NCI-H446 (cell line): Measurements from ENCODE around the gene FAM135A.
A peak's percentile ranks its signal among the peaks of the same experiment; 100 is the strongest.
"Not testable (repeated sequence)": the region's sequence is repeated elsewhere in the genome, so short reads cannot be mapped to it uniquely, and the experiment has no call there.

ENCODE experiments used
- DNase-seq, 2 experiments: peaks; one replicate each; lab custom pipeline; 2025; lab: John Stamatoyannopoulos, UW

Gene FAM135A

DNA sequence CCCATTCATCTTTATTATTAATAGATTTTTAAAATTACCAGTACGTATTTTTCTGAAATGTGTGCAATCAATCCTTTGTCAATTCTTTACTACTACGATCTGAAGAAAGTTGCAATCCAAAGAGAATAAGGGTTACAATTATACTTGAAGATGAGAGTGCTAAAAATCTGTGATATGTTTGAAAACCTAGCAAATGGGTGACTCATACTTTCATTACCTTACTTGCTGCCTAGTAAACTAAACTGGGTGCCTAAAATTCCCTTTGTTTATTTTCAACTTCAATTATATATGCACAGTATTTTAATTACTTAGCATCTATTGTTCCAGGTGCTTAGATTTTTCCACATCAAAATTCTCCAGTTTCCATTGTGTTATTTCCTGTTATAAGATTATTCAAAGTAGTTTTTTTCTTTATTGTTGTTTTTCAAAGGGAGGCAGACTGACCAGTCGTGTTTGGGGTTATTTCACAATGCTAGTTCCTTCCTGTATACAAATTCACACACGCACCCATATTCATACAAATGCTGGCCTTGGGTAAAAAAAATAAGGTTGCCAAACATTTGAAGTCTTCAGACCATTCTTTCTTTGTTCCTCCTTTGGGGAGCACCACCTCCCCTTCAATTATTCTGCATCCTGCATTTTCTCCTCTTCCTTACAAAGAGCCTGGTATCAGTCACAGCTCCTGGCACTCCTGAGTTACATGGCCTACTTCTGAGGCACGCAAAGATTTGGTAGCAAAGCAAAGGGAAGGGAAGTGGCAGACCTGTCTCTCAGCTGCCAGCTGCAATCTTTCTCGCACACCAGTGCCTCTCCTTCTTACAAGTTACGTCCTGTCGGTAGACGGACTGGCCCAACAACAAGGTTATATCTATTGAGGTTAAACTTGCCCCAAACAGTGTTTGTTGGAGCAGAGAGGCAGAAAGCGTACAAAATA is 16.2 kb upstream of the FAM135A start:
- no peak for DNase-seq

DNA sequence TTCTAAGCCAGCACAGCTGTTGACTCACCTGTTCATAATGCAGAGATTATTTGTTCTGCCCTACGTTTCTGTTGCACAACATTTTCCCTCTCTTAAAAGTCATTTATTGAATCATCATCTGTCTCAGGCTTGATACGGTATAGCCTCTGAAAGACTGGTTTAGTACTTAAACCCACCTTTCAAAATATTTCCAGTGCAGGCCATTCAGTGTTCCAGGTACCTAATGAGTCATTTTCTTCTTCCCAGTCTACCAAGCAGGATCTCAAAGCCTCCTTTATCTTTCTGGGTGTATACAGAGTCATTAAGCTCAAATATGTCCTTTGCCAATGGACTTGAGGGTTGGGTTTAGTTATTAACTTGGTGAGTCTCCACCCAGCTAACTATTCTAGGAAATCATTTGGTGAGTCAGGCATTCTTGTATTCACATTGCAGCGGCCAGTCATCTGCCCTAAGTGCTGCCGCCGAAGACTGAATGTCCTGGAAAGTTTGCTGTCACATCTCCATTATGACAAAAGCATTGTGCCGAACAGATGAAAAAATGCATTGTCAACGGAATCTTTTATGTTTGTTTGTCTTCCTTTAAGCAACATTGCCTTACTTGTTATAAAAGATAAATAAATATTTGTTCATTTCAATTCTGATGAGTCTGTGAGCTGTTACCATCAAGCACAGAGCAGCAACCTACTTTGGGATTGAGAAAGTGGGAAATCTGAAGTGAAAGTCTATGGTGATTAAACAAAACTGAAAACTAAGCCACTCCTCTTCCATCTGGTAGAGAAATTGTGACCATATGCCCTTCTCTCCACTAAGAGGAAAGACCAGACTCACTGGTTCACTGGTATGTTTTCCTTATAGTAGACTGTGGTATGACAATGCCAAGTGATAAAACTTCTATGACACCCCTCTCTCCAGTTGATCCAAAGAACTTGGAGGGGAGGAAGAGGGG is 14.3 kb upstream of the FAM135A start:
- peak in 1 of 2 experiments; percentile 25 for DNase-seq

DNA sequence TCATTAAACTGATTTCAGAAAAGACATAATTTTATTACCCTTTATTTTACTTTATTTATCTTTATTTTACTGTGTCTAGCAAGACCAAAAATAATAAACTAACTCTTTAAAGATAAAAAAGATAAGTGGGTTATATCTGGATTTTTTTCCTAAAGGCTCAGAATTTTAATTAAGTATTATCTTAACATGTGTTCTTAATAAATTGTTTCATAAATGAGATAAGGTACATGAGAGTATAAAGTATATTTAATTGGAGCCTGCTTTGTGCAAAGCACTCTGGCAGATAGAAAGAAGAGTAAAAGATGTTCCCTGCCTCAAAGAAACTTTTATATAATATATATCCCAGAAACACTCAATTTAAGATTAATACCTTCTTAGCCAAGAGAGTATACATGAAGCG is 8.7 kb upstream of the FAM135A start:
- DNase-seq, result no peak

DNA sequence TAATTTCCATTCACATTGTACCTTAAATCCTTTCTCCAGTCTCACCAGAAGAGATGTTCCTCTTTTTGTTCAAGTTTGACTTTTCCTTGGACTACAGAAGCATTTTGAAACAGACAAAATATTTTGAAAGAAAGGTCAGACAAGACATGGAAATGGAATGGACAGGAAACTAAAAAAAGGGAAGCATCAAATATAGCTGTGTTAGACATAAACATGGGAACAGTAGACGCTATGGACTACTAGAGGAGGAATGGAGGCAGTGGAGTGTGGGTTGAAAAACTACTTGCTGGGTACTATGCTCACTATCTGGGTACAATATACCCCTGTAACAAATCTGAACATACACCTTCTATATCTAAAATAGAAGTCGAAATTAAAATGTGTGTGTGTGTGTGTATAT is 4.1 kb upstream of the FAM135A start:
- DNase-seq, result no peak

DNA sequence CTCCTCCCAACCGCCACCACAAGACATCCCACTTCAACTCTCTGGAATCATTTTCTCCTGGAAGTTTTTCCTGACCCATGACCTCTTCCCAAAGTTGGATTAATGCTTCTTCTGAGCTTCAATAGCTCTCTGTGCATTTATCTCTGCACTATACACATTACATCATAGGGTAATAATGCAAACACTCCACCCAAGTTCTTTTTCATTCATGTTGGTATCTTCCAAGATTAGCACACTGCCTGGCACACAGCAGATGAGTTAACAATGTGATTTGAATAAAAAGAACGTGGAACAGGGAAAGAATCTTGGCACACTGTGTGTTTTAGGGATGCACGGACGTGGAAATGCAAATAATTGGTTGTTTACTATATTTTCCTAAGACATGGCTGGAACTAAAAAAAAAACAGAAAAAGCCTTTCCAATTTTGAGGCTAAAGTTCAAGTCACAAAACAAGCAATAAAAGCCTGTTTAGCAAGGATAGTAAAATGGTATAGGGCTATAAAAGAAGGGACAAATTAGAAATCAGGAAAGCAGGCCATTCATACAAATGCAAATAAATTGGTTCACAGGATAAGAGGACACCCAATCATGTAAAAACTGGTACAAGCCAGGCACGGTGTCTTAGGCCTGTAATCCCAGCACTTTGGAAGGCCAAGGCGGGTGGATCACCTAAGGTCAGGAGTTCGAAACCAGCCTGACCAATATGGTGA is 1.6 kb upstream of the FAM135A start:
- DNase-seq, result no peak

DNA sequence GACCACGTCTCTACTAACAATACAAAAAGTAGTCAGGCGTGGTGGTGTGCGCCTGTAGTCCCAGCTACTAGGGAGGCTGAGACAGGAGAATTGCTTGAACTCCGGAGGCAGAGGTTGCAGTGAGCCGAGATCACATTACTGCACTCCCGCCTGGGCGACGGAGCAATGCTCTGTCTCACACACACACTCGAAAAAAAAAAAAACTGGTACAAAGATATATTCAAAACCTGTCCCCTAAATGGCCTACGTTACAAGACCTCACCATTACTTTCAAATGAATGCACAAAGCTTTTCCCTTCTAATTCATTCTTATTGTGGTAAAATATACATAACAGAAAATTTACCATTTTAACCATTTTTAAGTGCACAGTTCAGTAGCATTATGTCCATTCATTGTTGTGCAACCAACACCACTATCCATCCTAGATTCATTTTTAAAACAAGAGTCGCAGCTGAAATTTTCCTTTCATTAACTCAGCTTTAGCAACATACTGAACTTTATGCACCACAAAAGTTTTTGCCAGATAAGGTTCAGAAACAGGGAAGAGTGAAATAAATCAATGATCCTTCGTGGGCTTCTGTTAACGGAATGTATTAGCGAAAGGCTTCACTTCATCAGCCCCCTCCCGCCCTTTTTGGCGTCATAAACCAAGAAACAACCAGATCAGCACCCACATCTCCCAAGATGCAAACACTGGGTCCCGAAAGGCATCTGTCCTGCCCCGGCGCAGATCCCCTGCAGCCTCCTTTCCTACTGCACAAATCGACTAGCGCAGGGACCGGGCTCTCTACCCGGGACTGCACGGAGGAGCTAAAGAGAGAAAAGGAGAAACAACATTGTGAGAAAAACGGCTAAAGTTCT is 825 bp upstream of the FAM135A start:
- no peak for DNase-seq

DNA sequence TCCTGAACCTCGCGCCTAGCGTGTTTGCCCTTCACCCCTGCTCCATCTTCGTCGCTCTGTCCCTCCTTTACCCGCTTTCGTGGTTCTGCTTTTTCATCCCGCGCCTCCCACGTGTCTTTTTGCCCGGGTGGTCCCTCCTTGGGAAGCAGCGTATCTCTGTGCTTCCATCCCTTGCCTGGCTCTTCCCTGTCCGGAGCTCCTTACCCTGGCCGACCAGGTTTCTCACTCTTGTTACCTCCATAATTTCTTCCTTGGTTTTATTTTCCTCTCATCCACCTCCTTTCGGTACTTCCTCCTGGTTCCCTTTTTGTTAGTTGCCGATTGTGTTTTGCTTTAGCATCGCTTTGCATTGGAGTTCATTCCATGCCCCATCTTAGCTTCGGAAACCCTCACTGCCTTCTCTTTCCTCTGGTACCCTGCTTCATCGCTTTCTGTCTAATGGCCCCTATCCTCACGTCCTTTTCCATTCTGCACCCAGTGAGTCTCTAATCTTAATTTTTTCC is 735 bp downstream of the FAM135A start:
- peak in 1 of 2 experiments; percentile 10 for DNase-seq

DNA sequence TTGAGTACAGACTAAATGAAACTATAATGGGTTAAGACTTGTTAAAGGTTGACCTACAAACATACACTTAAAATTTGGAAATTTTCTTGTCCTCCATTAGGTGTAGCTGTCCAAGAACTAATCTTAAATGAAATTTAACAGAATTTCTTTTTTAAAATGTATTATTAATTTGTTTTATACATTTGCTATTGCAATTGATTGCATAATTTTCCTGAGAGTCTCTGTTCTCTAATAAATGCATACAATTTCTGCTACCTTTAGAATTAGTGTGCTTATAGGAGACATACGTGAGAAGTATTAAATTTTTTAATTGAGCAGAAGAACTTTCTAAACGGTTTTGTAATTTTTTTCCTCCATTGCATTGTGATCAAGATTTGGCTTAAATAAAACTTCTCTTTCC is 1.5 kb downstream of the FAM135A start:
- no peak for DNase-seq

DNA sequence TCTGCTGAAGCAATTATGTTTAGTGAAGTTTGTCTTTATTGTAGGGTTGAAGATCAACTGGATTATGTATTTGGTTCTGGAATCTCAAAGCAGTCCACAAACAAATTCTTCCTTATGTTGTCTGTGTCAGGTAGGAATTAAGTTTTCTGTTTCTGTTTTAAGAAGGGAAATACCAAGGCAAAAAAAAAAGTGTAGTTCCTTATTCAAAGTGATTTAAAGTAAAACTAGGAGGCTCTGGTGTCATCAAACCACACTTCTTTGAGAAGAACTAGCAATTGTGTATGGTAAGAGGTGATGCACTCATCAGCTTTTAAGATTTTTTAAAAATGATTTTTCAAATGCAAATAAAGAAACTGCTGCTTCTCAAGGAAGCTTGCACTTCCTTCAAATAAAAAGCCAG is 1.9 kb downstream of the FAM135A start:
- DNase-seq, result no peak

DNA sequence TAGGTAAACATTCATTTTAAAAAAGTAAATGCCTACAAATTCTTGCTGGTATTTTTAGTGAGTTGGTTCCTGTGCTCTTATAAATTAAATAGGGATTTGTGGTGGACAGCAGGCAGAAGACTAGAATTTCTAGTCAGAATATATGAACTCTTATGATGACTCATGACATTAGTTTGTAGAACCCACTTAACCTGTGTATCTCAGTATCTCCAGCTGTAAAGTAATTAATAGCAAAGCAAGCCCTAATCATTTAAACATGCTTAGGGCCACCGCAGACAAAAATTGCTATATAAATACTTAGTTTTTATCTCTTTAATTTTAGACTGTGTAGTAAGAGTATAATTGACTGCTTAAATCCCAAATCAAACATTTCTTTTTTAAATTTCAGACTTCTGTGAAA is 2.4 kb downstream of the FAM135A start:
- DNase-seq, result no peak

DNA sequence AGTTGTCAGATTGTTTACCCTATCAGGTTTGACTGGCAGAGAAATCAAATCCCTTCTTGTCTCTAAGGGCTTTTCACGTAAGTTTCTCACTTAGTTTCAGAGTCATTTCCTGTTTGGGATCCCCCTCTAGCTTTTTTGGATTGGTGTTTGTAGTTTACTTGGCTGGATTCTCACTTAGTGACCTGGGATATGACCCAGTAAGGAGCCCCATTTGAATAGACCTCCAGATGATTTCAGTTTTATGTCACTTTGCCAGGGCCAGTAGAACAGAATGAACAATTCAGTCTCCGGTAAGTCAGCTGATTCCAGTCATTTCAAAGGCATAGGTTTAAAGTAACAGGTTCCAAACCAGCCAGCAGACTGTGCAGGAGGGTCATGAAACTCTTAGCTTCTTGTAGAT is 8.2 kb downstream of the FAM135A start:
- no peak for DNase-seq

DNA sequence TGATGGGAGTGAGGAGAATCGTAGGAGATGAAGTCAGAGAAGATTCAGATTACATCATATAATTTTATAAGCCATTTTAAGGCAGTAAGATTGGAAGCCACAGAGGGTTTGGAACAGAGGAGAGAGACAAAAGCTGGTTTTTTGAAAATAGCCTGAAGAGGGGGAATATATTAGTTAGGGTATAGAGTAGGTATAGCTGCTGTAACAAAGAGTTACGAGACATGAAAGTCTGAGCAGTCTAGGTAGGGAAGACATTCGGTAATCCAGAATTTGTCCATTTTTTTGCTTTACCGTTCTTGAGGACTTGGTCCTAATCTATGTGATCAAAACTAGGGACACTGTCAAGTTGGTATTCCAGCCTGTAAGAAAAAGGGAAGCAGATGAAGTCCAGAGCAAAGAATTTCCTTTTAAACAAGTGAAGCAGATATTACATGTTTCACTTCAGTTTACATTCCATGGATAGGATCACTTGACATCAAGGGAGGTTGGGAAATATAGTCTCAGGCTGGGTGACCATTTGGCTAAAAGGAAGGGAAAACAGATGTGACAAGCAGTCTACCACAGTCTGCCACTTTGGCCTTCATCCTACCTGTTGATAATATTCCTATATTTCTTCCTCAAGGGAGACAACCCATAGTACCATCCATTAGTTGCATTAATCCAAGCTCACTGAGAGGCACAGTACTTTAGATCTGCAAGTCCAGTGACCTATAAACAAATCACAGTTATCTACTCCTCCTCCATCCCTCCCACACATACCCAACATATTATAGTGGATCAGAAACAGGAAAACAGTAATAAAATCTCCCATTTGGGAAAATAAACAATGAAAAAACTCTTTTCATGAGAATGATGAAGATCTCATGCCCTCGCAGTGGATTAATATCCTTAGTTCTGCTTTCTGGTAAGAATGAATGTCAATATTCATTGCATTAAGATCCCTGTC is 10.2 kb downstream of the FAM135A start:
- DNase-seq, result no peak

DNA sequence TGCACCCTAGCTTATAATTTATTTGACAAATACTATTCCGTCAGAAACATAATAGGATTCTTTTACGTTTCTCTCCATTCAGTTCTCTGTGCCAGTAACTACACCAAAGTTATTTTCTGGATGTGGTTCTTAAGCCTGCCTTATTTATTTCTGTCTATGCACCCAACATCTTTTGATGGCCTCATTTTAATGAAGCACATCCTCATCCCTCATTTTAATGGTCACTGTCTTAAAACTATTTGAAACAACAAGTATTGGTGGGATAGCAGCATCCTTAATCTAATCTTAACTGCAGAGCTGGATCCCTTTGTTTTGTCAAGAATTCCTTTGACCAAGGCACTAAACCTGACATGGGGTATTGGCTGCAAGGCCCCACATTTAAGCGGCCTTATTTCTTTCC is 11.0 kb downstream of the FAM135A start:
- DNase-seq, result no peak

DNA sequence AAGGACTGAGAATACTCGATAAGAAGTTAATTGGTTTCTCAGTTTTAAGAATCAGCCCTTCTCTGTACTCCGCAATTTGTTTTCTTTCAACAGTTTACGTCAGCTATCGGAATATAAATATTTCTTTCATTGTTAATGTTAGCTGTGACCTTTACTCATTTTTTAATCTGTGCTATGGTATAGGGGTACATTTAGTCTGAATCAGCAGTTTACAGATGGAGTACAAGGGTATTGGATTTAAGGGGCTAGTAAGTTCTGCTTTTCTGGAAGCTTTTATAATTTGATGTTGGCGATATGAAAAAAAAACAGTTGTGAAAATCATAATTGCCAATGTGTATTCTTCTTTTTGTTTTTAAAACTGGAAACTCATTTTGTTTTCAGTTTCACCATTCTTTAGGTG is 23.0 kb downstream of the FAM135A start:
- no peak for DNase-seq

DNA sequence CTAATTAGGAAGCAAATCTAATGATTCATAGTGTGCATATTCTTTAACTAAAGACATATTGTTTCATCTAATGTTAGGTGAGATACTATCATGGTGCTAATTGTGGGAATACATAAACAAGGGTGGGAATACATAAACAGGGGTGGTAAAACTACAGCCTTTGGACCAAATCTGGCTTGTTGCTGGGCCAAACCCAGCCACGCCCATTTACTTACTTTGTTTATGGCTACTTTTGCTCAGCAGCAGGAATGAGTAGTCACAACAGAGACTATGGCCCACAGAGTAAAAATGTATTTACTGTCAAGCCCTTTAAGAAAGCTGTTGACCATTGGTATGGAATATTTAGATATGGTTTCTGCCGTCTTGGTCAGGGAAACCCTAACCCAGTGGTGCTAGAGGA is 31.7 kb downstream of the FAM135A start:
- no peak for DNase-seq

DNA sequence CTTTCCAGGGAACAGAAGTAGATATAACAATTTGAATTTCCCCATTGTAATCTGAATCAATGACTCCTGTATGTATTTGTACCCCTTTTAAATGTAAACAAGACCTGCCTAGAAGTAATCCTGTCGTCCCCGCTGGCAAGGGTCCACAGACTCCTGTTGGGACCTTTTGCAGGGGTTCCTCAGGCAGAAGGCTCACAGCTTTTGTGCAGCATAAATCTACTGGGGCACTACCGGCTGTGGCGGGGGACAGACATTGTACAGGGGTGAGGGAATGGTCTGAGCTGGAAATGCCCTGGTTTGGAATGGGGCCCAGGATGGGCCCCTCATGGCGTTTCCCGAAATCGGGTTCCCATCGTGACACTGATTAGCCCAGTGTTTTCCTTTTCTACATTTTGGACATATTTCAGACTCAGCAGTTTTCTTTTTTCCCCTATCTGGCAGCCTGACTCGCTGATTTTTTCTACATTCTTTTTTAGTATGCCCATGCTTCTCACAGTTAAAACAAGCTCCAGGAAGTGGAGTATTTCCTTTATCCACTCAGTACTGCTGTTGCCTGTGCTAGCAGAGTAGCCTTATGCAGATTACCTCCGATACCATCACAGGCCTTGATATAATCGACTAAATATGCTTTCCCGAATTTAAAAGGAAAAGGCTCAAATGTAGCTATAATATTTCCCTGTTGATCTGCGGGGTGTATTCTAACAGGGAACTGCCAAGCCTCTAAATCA is 34.2 kb downstream of the FAM135A start:
- not testable (repeated sequence) for DNase-seq

DNA sequence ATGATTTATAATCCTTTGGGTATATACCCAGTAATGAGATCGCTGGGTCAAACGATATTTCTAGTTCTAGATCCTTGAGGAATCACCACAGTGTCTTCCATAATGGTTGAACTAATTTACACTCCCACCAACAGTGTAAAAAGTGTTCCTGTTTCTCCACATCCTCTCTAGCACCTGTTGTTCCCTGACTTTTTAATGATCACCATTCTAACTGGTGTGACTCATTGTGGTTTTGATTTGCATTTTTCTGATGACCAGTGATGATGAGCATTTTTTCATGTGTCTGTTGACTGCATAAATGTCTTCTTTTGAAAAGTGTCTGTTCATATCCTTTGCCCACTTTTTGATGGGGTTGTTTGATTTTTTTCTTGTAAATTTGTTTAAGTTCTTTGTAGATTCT is 40.6 kb downstream of the FAM135A start:
- DNase-seq, result not testable (repeated sequence)

DNA sequence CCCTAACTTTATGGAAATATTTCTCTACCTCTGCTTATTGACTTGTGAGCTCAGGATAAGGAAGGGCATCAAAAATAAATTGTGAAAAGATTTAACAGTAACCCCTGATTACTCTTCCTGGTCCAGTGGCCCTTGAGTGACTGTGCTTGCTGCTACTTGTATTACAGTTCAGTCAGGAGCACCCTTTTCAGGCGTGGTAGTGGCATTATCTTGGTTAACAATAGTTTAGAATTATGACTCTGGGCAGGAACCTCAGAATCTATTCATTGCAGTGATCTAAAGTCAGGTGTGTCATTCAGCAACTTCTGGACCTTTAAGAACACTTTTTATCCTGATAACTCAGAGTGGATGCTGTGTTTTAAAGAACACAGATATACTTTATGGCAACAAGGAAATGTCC is 43.4 kb downstream of the FAM135A start:
- no peak for DNase-seq

DNA sequence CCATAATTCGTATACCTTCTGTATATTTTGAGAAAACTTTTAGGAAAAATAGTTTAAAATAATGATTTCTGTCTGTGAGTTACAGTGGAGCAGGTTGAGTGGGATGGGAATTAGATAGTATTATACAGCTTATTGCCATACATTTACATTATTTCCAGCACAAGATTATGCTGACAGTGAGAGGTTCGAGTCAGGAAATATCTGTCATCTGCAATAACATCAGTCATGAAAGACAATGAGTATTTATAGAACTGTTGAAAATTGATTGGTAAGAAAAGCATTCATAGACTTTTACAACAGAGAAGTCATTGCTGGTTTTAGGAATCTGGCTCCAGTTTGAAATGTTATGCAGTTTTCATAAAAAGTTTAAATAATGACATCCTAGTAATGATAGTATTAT is 45.9 kb downstream of the FAM135A start:
- no peak for DNase-seq
